CD4-positive, alpha-beta T cell treated with Interleukin-15 for 1 hour (primary cell): ENCODE measurements around the gene CDC6.
"Not testable (repeated sequence)": the region's sequence is repeated elsewhere in the genome, so short reads cannot be mapped to it uniquely, and the experiment has no call there.

Experiments used
- DNase-seq: peaks from one replicate; pipeline ENCODE4 v3.0.0-alpha.2; 2020

CDC6 gene

GRCh38 chr17:40290629-40291280, 3.1 kb downstream of the CDC6 start:
- DNase-seq = peak; percentile 33

- DNase-seq = no peak
These were observed 3.6 kb downstream of the CDC6 start for GRCh38 chr17:40291281-40291664.

- DNase-seq = no peak
These were observed 5.7 kb downstream of the CDC6 start for GRCh38 chr17:40293363-40293762.

GRCh38 chr17:40295488-40296436, 8.1 kb downstream of the CDC6 start:
- no peak for DNase-seq

- no peak for DNase-seq
These were observed 9.8 kb downstream of the CDC6 start for GRCh38 chr17:40297511-40297910.

GRCh38 chr17:40298726-40299125, 11.0 kb downstream of the CDC6 start:
- DNase-seq = no peak

- DNase-seq = not testable (repeated sequence)
These were observed 11.6 kb downstream of the CDC6 start for GRCh38 chr17:40299159-40299757.

GRCh38 chr17:40301315-40301714, 13.6 kb downstream of the CDC6 start:
- DNase-seq = no peak

- peak; percentile 56 for DNase-seq
These were observed 15.5 kb downstream of the CDC6 start for GRCh38 chr17:40303009-40303657.

- DNase-seq = no peak
These were observed 16.3 kb downstream of the CDC6 start for GRCh38 chr17:40303708-40304551.

- not testable (repeated sequence) for DNase-seq
These were observed 16.8 kb downstream of the CDC6 start for GRCh38 chr17:40304552-40304863.

GRCh38 chr17:40304866-40305265, 17.2 kb downstream of the CDC6 start:
- not testable (repeated sequence) for DNase-seq

- DNase-seq = no peak
These were observed 18.7 kb downstream of the CDC6 start for GRCh38 chr17:40306395-40306794.

- no peak for DNase-seq
These were observed 19.5 kb downstream of the CDC6 start for GRCh38 chr17:40307001-40307730.

GRCh38 chr17:40307740-40308239, 20.1 kb downstream of the CDC6 start:
- DNase-seq = no peak

- peak; percentile 45 for DNase-seq
These were observed 21.6 kb downstream of the CDC6 start, which contains the start of gene RARA for GRCh38 chr17:40309031-40309948. TSS of gene RARA (plus strand) at chr17:40309180. CDS start at chr17:40331219, 22,039 bp downstream.

GRCh38 chr17:40309949-40310510, 22.4 kb downstream of the CDC6 start:
- DNase-seq = no peak

- DNase-seq = no peak
These were observed 23.3 kb downstream of the CDC6 start for GRCh38 chr17:40310882-40311391.

- no peak for DNase-seq
These were observed 23.9 kb downstream of the CDC6 start for GRCh38 chr17:40311575-40311974.
